CD4-positive, alpha-beta T cell treated with Interleukin-17A for 1 hour (primary cell): ENCODE measurements around the gene CCNI2.

Experiments
- DNase-seq: peaks from one replicate; pipeline ENCODE4 v3.0.0-alpha.2; 2020

Gene CCNI2

GRCh38 chr5:132750471-132751230, 3.4 kb downstream of the CCNI2 start:
- DNase-seq: no peak

DNA sequence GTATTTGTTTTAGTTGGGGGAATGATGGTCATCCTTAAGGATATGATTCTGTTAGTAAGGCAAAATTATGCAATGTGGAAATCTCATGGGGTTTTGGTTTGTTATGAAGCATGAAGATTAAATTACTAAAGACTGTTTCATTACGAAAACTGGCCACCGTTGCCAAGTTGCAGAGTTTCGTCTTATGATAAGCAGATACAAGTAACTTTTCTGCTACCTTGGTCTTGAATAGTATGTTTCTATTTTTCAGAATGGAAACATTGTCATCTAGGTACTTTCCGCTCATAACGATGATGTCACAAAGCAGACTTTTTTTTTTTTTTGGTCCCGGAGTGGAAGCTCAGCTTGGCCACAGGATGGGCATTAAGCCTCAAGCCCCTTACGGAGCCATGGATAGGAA, 4.2 kb downstream of the CCNI2 start:
- DNase-seq: peak; percentile 28

DNA sequence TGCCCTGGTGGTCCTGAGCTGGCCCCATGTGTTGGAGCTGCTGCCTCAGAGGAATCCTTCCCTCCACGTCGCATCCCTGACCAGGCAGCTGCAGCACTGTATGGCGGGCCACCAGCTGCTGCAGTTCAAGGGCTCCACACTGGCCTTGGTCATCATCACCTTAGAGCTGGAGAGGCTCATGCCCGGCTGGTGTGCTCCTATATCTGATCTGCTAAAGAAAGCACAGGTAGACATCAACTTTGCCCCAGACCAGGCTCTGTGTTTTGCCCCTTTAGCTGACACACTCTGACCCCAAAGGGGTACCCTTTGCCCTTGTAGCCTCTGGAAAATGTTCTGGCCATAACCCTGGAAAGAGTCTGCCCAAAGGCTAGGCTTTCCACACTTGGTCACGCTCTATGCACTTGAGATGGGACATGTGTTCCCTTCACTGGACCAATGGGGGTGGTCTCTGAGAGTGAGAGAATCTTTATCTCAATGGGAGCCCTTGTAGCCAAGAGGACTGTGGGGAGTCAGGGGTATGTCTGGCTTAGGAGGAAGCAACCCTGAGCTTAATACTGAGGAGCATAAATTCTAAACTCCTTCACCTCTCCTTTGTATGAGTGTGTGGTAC, 4.8 kb downstream of the CCNI2 start:
- DNase-seq: no peak

DNA sequence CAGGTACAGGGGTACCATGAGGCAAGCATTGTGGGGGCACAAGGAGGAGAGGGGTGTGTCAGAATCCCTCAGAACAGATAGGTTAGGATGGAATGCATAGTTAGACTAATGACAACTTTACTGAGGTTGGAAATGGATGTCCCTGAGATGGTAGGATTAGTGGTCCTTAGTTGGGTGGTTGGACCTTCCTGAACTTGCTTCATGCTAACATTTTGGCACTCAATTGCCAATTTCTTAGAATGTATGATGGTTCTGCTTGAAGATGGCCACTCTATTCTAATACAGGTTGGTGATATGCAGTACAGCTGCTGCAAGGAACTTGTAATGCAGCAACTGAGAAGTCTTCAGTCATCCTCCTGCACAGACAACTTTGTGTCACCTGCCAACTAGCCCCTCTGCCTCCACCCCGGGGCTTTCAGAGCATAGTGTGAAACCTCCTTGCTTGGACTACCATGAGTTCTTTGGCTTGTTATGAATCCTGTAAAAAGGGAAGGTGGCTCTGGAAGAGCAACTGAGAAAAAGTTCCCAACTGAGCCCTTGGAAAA, 5.4 kb downstream of the CCNI2 start:
- no peak for DNase-seq

GRCh38 chr5:132753135-132753987, 6.1 kb downstream of the CCNI2 start:
- no peak for DNase-seq

DNA sequence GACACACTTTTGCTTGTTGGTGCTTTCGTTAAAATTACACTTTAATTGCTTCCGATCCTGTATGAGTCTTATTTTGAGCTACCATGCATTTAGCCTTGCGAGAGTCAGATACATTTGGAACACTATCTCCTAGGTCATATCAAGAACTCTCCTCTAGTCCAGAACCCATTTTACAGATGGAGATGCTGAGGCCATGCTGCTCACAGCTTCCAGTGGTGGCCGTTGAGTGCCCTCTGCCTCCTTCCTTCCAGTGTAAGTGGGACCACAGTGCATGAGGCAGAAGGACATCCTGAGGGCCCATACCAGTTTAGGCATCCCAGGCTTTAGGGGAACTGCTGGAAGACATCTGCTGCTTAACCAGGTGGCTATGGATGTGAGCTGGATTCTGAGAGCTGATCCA, 6.9 kb downstream of the CCNI2 start:
- no peak for DNase-seq

GRCh38 chr5:132754947-132755346, 7.7 kb downstream of the CCNI2 start:
- DNase-seq: no peak

GRCh38 chr5:132756542-132756941, 9.3 kb downstream of the CCNI2 start:
- DNase-seq: no peak

DNA sequence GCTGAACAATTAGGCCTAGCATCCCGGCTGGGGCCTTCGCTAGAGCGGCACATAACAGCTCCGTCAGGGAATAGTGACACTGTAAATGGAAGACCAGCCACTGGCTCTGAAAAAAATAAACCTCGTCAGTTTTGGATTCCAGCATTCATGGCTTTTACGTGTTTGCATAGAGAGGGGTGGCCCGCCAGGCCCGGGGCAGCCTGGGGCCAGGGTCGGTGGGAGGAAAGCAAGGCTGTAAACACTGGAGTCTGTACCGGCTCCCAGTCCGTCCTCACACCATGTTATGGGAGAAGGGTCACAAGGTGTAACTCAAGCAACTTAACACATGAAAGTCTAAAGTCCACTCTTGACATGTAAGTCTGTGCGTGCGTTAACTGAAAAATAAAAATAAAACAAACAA, 11.2 kb downstream of the CCNI2 start:
- no peak for DNase-seq

DNA sequence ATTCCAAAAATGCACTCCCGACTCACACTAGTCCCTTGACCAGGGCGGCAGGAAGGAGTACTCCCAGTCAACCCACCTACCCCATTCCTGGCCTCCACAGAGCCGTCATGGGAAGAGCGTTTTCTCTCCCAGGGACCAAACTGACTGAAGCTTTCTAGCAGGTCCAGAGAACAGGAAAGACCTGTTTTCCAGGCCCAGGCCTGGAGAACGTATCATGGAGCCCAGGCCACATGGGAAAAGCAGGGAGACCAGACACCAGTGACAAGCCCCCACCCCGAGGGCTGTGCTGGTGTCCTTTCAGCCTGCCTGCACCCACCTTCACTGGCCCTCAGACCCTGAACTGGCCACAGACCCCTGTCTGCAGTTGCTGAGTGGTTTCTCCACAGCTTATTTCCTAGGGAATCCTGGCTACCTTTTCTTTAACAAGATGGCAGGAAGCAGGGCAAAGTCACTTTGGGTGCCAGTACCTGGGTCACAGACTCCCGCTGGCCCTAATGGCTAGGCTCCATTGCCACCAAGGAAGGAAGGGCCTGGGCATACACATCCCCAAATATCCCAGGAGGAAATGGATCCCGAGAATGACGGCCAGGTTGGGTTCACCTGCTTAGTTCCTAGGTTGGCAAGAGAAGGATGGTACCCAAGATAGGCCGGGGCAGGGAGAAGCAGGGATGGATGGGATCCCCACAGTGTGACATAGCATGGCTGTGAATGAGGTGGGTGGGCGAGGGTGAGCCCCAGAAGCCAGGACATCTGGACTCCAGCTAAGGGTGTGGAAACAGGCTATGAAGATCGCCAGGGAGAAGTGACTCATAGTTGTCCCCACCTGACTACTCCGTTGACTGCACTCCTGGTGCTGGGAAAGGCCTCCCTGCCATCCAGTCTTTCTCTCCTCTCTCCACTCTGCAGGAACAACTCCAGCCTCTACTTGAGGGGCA, 12.2 kb downstream of the CCNI2 start:
- DNase-seq: no peak

DNA sequence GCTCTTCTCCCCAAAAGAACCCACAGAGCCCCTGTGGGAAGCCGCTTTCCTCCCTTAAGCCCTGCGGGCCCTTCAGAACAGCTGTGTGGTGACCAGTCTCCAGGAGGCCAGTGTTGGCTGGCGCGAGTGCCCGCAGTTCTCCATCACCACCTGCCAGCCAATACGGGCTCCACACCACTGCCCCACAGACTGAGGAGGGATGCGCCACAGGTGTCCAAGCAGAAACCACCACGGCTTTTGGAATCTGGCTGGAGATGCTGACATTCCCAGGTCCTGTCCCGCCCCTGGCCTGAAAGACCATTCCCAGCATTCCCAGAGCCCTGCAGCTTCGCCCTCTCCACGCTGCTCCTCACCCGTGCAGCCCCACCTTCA, 12.8 kb downstream of the CCNI2 start:
- no peak for DNase-seq

DNA sequence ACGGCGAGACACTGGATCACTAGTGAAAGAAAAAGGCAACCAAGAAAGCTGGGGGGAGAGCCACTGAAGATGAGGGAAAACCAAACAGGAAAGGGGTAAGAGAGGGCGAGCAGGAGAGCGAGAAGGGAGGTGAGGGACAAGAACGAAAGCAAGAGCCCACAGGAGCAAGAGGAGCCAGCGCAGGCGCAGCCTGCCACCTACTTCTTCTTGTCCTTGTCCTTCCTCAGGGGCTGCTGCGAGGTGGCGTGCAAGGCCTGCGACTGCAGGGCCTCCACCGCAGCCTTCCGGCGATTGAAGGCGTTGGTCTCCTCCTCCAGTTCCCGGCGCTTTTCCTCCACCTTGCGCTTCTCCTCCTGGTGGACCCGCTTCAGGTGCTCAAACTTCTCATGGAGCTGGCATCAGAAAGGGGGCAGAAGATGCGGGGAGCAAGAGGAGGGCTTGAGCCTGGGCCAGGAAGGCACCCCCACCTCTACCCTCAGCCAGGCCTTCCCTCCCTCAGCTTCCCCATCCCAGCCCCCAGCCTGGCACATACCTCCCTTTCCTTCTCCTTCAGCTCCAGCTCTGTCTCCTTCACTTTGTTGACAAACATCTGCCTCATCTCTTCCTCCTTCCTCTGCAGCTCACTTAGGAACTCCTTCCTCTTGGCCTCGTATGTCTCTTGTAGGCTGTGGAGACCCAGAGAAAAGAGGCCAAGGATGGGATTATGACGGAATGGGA, 13.5 kb downstream of the CCNI2 start:
- DNase-seq: no peak

GRCh38 chr5:132761321-132762240, 14.4 kb downstream of the CCNI2 start:
- no peak for DNase-seq

- DNase-seq: no peak
Measured at GRCh38 chr5:132762246-132763000, 15.2 kb downstream of the CCNI2 start.

DNA sequence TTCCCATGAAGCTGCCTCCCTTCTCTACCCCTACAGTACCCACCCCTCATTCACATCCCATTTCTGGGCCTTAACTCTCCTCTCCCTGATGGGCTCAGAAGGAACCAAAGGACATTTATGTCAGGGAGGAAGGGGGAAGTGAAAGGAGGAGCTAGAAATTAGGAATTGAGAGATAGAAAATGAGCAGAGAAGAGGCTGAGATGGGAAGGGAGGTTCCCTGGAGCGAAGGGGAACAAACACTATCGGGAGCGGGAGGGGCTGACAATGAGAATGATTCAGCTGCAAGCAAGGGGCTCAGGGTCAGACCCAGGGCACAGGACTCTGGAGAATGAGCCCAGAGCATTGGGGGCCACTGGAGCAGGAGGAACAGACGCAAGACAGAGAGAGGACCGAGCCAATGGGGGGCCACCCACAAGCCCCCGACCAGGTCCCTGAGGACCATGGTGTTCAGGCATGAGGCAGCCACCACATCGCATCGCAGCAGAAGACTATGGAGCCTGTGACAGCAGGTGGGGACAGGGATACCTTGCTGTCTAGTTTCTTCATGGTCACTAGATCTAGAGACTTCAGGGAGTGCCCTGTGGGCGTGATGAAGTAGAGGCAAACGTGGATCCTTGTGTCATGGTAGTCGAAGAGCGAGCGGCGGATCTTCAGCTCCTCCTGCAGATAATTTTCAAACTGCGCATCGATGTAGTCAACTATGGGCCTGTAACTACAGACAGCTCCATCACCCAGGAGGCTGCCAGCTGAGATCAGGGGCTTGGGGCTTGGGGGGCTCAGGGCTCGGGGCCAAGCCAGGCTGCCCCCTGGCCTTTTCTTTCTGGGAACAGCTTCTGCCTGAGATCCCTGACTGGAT, 16.2 kb downstream of the CCNI2 start:
- DNase-seq: no peak

DNA sequence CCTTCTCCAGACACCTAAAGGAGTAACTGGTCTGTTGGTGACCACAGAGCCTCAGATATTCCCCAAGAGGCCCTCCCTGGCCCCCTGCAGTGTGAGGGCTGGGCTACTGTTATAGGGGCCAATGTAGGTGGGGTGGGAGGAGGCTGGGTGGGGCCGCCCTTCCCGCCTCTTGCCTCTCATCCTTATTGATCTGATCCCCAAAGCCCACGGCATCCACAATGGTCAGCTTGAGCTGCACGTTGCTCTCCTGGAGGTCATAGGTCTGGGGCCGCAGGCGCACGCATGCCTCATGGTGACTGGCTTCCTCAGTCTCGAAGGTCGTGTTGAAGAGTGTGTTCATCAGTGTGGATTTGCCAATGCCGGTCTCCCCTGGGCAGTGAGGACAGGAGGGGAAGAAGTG, 16.8 kb downstream of the CCNI2 start:
- no peak for DNase-seq

GRCh38 chr5:132764671-132765238, 17.5 kb downstream of the CCNI2 start:
- DNase-seq: no peak

DNA sequence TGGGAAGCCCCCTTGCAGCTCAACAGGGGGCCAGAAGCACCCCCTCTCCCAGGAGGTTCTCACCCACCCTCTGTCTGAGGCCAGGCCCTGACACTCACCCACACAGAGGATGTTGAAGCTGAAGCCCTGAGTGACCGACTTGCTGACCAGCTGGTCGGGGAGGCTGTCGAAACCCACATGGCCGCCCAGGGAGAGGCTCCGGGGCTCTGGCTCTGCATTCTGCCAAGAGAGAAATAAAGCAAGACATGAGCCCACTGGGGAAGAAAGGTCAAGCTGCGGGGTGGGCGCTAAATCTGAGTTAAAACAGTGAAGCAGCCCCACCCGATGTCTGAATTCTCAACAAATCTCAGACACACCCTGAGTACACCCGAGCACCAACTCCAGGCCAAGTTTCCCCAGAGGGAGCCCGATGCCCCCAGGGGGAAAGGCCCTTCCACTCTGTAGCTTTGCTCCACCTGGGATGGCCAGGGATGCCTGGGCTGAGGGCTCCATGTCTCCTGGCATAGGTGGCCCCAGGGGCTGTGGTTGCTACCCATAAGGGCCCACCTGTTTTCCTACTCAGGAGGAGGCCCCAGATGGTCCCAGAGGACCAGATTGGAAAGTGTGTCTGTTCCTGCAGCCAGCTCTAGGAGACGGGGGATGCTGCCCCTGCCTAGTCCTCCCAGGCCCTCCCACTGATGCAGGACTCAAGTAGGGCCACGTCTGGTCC, 18.2 kb downstream of the CCNI2 start:
- no peak for DNase-seq
